GM18526 (cell line): ENCODE data around the gene ZNF428.

ENCODE experiments used
- POLR2A ChIP-seq: IDR thresholded peaks from 3 replicates; pipeline ENCODE4 v1.6.1; 2011; ENCODE audit not compliant: insufficient read length; ENCODE audit errors: extremely low read depth

Gene ZNF428

GRCh38 chr19:43586346-43586745 is 33.1 kb downstream of the ZNF428 start:
- no peak for TF ChIP-seq POLR2A

DNA sequence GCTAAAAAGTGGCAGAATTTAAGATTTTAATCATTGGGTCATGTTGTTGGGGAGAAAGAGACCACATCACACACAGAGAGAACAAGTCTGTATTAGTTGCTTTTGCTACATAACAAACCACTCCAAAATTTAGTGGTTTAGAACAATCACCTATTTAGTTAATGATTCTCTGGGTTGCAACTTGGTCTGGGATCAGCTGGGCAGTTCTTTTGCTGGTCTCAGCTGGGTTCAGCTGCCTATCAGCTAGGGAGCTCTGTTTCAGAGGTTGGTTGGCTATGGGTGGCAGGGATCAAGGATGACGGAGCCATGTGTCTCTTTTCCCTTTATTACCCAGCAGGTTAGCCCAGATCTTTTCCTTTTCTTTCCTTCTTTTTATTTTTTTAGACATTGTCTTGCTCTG is 34.9 kb downstream of the ZNF428 start:
- TF ChIP-seq POLR2A: no peak

DNA sequence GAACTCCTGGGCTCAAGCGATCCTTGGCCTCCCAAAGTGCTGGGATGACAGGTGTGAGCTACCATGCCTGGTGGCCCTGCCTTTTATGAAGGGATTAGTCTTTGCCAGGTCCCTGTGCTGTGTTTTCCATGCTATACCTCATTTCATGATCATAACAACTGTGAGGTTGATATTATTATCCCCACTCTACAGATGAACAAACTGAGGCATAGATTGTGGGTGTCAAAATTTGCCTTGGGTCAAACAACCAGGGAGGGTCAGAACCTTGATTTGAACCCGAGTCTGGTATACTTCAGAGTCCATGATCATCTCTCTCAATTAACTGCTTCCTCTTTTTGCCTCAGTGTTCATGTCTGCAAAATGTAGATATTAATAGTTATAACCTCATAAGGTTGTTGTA is 36.9 kb downstream of the ZNF428 start:
- TF ChIP-seq POLR2A: no peak

DNA sequence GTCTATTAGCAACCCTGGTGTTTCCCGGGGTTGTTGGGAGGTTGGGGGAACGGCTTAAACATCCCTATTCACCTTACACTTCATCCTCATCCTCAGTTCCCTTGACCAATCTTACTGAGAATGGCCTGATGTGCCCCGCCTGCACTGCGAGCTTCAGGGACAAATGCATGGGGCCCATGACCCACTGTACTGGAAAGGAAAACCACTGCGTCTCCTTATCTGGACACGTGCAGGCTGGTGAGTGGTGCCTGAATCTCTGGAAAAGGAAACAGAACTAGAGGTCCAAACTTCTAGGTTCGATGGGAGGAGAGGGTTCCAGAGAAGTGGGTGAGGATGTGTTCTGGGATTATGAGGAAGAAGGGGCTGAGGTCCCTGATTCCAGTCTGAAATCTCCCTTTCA is 38.0 kb downstream of the ZNF428 start:
- no peak for TF ChIP-seq POLR2A

GRCh38 chr19:43578787-43579186 is 40.6 kb downstream of the ZNF428 start:
- no peak for TF ChIP-seq POLR2A

GRCh38 chr19:43575955-43576878 is 43.2 kb downstream of the ZNF428 start:
- no peak for TF ChIP-seq POLR2A

DNA sequence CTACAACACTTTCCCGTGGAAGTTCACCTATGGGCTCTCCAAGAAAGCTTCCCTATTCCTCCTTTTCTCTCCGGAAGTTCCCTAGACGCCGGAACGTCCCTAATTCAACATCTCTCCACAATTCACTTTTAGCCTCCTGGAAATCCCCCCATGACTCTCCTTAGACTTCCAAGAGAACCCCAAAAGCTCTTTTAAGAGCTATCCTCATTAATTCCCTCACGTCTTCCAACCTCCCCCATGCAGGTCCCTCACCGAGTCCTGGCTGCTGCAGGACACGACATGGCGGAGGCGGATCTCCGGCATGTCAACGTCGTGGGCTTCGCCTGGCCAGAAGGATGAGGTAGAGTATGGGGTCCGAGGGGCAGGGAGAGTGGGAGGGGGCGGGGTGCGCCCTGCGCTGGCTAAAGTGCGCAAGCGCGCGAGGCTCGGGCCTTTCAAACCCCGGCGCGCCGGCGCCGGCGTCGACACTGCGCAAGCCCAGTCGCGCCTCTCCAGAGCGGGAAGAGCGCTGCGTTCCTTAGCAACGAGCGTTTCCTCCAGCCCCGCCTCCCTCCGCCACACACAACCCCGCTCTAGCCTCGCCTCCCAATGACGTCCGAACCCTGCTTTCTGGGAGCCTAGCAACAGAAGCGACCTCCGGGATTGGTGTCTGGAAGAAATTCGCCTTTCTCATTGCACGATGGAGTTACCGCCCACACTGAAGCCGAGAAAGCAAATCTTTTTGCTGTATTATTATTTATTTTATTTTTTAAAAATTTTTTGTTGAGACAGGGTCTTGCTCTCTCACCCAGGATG is 44.1 kb downstream of the ZNF428 start, which contains the start of the genes PINLYP and XRCC1:
Gene PINLYP, plus strand, starts transcription at position 646 of the 795 bp plus-strand sequence. CDS start 1,391 bp downstream, outside the sequence.
Gene XRCC1, minus strand, starts transcription at position 372 of the 795 bp plus-strand sequence. Its CDS starts 69 bp downstream, at position 303.
- peak; percentile 59 for TF ChIP-seq POLR2A

DNA sequence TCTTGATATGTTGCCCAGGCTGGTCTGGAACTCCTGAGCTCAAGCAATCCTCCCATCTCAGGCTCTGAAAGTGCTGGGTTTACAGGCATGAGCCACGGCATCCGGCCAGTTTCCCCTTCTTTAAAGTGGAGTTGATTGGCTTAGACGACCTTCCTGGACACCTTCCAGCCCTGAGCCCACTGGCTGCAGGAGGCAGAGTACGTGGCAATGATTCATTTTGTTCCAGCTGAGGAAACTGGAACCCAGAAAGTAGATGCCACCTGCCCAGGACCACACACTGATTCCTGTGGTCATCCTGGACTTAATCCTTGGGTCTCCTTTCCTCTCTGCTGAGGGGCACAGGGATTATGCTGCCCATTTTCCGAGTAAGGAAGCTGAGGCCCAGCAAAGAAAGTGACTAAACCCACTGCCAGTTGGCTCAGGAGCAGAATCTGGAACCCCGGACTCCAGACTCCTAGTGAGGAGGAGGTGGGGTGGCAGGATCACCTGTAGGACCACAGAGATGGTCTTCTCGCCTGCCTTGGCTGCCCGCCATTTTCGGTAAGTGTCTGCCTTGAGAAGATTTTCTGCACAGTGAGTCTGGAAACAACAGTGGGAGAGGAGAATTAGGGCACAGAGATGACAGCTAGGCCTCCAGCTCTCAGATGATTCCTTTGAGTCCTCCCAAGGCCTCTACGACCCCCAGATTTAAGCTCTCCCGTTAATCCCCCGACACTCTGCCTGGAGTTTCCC is 44.8 kb downstream of the ZNF428 start:
- TF ChIP-seq POLR2A: no peak

DNA sequence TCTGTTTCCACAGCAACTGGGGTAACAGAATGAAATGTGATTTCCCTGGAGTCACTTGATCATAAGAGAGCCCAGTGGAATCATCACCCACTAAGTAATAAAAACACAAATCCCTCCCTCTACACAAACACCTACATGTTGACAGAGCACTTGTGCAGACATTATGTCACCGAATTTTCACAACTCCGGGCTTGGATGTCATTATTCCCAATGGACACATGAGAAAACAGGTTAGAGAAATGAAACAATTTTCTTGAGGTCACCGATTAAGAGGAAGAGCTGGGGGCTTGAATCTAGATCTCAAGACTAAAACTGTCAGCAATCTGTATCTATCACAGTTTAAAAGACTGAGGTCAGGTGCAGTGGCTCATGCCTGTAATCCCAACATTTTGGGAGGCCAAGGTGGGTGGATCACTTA is 47.2 kb downstream of the ZNF428 start:
- no peak for TF ChIP-seq POLR2A

GRCh38 chr19:43570174-43570791 is 49.1 kb downstream of the ZNF428 start:
- no peak for TF ChIP-seq POLR2A

GRCh38 chr19:43569657-43570056 is 49.8 kb downstream of the ZNF428 start:
- no peak for TF ChIP-seq POLR2A

GRCh38 chr19:43564800-43565199 is 54.6 kb downstream of the ZNF428 start:
- no peak for TF ChIP-seq POLR2A

DNA sequence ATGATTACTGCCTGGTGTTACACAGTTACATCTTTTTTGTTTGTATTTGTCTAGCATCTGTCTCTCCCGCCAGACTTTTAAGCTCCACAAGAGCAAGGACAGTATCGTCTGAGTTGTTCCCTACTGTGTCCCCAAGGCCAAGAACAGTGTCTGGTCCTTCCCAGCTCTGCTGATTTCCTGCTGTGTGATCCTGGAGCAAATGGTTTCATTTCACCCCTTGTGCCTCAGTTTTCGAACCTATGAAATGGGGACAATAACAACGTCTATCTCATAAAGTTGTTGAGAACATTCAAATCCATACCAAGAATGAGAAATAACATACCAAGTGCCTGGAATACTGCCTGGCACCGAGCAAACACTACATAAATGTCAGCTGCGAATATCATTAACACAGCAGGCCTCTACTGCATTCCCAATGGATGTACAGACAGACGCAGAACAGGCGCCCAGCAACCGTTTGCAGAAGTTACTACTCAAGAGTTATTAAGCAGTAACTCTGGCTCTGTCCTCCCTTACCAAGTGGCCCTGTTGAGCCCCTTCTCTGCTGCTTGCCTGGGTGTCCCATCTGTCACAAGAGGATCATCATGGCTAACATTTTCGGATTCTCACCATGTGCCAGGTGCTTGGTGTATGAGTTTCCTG is 55.5 kb downstream of the ZNF428 start:
- no peak for TF ChIP-seq POLR2A

DNA sequence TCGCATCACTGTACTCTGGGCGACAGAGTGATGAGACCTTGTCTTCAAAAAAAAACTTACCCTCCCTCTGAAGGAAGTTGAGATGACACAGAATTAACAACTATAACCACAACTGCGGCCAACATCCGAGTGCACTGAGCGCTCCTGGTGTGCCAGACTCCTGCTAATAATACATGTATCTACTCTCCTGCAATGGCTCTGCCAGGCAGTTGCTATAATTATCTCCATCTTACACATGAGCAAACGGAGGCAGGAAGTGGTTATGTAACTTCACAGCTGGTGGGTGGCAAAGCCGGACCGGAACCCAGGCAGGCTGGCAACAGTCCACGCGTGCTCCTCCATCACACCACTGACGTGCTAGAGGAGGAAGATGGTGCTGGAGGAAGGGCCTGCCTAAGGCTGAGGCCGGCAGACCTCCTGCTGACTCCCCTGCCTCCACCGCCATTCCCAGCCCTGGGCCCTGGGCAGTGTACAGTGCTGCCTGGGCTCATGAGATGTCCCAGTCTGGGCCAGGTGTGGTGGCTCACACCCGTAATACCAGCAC is 56.7 kb downstream of the ZNF428 start:
- no peak for TF ChIP-seq POLR2A
